Measurements from ENCODE around the gene U2AF2.

GRCh38 chr19:55624109-55625003 is 30.5 kb upstream of the U2AF2 start, which contains the start of gene ZNF784:
- TF ChIP-seq CTCF (IDR thresholded peaks at IDR 0.05) (peak in 1 of 3 experiments; percentile 6), POLR2A (IDR thresholded peaks at IDR 0.05; ENCODE audit: low read depth) (no peak), POLR2AphosphoS5 (IDR thresholded peaks at IDR 0.05) (peak; percentile 80 to 82)
